GM21723 (cell line): ENCODE data around the gene HK1.
"Not testable (repeated sequence)": the region's sequence is repeated elsewhere in the genome, so short reads cannot be mapped to it uniquely, and the experiment has no call there.

Experiments
- ATAC-seq: cut with Tn5 transposase; IDR thresholded peaks from one replicate; pipeline ENCODE4 v1.9.1; 2021; ENCODE audit warnings: mild to moderate bottlenecking, moderate library complexity; ENCODE audit not compliant: unreplicated experiment

The HK1 gene

GRCh38 chr10:69325637-69326523, 47.6 kb downstream of the HK1 start:
- not testable (repeated sequence) for ATAC-seq

- ATAC-seq = no peak
Measured at GRCh38 chr10:69326692-69327091, 48.4 kb downstream of the HK1 start.

GRCh38 chr10:69327463-69328379, 49.4 kb downstream of the HK1 start:
- ATAC-seq = peak; percentile 89

GRCh38 chr10:69328380-69328735, 50.1 kb downstream of the HK1 start:
- no peak for ATAC-seq

- ATAC-seq = not testable (repeated sequence)
Measured at GRCh38 chr10:69328888-69329287, 50.6 kb downstream of the HK1 start.

- no peak for ATAC-seq
Measured at GRCh38 chr10:69329721-69330178, 51.5 kb downstream of the HK1 start.

GRCh38 chr10:69331161-69331560, 52.9 kb downstream of the HK1 start:
- ATAC-seq = no peak

GRCh38 chr10:69332278-69333010, 54.1 kb downstream of the HK1 start:
- no peak for ATAC-seq

- no peak for ATAC-seq
Measured at GRCh38 chr10:69333205-69333604, 54.9 kb downstream of the HK1 start.

GRCh38 chr10:69333865-69334301, 55.6 kb downstream of the HK1 start:
- not testable (repeated sequence) for ATAC-seq

- no peak for ATAC-seq
Measured at GRCh38 chr10:69334302-69335062, 56.2 kb downstream of the HK1 start.

GRCh38 chr10:69335063-69335587, 56.8 kb downstream of the HK1 start:
- ATAC-seq = no peak

- no peak for ATAC-seq
Measured at GRCh38 chr10:69335613-69336012, 57.3 kb downstream of the HK1 start.

GRCh38 chr10:69336952-69337295, 58.6 kb downstream of the HK1 start:
- ATAC-seq = no peak

GRCh38 chr10:69337296-69338132, 59.2 kb downstream of the HK1 start:
- no peak for ATAC-seq

- ATAC-seq = no peak
Measured at GRCh38 chr10:69338133-69338456, 59.8 kb downstream of the HK1 start.

- no peak for ATAC-seq
Measured at GRCh38 chr10:69338547-69339450, 60.5 kb downstream of the HK1 start.

GRCh38 chr10:69340695-69341094, 62.4 kb downstream of the HK1 start:
- ATAC-seq = no peak
